GM15510 (cell line): Measurements from ENCODE around the gene IL10.

Experiments
- POLR2A ChIP-seq: IDR thresholded peaks from 3 replicates; pipeline ENCODE4 v1.6.1; 2011; ENCODE audit warnings: borderline replicate concordance; ENCODE audit not compliant: insufficient read length; ENCODE audit errors: extremely low read depth

IL10 gene

GRCh38 chr1:206784471-206784903 lies 12.2 kb upstream of the IL10 start:
- no peak for TF ChIP-seq POLR2A

- no peak for TF ChIP-seq POLR2A
Measured at GRCh38 chr1:206783506-206783905, 11.2 kb upstream of the IL10 start.

DNA sequence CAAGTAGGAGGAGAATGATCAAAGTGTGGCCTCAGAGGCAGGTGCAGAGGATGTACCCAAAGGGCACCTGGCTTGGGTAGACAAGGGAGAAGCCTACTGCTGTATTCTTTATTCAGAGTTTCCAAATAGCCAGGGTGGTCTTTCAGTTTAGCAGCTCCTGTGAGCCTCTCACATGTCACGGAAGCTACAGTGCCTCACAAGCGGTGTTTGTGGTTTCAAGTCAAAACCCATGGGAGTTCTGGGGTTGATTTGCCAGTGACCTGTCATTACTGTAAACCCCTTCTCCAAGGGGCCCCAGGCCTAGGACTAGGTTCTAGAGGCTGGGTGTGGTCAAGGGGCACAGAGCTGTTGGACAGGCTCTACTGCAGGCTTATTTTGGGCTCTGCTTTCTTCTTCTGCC lies 10.2 kb upstream of the IL10 start:
- TF ChIP-seq POLR2A, result no peak

GRCh38 chr1:206779638-206780037 lies 7.3 kb upstream of the IL10 start:
- TF ChIP-seq POLR2A, result no peak

- no peak for TF ChIP-seq POLR2A
Measured at GRCh38 chr1:206778031-206778430, 5.7 kb upstream of the IL10 start.

- no peak for TF ChIP-seq POLR2A
Measured at GRCh38 chr1:206776229-206776628, 3.9 kb upstream of the IL10 start.

DNA sequence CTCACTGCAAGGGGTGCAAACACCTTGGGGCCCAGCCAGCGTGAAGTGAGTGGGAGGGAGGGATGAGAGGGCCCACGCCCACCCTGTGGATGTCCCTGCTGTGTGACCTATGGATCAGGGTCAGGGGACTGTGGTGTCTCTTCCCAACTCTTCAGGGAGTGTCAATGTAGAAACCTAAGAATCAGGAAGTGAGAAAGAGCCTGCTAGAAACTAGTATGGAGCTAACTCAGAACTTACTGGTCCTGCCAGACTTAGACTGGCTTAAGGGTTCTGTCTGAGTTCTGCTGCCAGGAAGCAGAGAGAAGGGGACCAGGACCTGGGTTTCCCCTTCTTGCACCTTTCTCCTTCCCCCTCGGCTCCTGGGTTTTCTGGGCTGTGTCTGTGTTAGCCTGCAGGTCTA lies 1.8 kb upstream of the IL10 start:
- no peak for TF ChIP-seq POLR2A

DNA sequence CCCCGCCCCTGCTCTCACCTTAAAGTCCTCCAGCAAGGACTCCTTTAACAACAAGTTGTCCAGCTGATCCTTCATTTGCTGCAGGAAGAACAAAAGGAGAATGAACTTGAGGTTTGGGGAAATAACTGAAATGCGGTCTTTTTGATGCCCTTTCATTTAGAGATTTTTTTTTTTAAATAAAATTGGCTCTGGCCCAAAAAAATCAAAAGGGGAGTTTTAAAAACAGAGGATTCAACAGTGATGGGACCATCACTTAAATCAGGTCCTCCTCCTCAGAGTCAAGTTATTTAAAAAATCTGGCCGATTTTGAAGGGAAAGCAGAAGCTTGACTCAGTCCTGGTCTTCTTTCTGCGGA lies 979 bp downstream of the IL10 start:
- no peak for TF ChIP-seq POLR2A

DNA sequence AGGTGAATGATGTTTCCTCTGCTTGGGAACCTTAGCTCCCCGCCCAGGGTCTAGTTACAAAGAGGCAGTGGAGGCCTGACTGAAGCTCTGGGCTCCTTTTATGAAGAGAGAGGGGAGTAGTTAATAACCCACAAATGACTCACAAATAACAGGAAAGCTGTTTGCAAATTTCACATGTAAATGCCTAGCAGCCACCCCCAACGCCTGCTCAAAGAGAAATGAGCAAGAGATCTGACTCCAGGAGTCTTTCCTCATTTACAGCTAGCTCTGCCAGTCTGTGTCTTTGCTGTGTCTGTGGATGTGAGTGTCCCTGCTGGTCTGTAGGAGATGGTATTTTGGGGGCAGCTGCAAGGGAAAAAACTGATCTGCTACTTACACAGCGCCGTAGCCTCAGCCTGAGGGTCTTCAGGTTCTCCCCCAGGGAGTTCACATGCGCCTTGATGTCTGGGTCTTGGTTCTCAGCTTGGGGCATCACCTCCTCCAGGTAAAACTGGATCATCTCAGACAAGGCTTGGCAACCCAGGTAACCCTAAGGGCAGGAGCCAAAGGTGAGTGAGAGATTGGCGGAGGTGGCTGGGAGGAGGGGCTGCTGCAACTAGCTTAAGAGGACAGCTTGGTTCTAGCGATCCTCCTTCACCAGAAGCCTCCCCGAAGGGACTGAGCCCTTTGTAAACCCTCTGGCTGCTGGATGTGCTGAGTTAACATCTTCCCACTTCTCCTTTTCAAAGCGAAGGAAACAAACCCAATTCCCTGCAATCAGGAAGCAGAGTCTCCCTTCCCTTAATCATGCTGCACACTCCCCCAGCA lies 1.6 kb downstream of the IL10 start, which contains the start of gene IL19:
IL19 (plus strand) TSS at position 243 of the 807 bp plus-strand sequence. CDS start 65,890 bp downstream, outside the sequence.
- peak; percentile 59 for TF ChIP-seq POLR2A

DNA sequence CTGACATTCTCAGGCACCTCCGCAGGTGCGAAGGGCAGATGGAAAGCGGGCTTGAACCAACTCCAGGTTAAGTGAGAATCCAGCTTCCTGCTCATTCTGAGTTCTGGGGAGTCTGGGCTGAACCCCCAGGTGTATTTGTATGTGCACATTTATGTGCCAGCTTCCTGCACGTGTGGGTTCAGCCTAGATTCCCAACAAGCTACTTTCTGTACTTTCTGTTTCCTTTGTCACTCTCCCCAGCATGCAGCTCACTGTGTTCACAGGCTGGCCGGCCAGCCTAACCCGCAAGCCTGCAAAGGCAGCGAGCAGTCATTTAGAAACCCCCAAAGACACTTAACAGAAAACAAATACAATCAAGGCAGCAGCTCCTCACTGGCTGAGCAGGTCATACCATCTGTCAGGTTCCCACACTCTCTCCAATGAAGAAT lies 3.0 kb downstream of the IL10 start:
- TF ChIP-seq POLR2A, result peak; percentile 19

GRCh38 chr1:206768472-206769303 lies 3.6 kb downstream of the IL10 start:
- TF ChIP-seq POLR2A, result no peak

GRCh38 chr1:206766251-206766856 lies 5.9 kb downstream of the IL10 start:
- no peak for TF ChIP-seq POLR2A

- TF ChIP-seq POLR2A, result no peak
Measured at GRCh38 chr1:206761159-206761768, 11.0 kb downstream of the IL10 start.

DNA sequence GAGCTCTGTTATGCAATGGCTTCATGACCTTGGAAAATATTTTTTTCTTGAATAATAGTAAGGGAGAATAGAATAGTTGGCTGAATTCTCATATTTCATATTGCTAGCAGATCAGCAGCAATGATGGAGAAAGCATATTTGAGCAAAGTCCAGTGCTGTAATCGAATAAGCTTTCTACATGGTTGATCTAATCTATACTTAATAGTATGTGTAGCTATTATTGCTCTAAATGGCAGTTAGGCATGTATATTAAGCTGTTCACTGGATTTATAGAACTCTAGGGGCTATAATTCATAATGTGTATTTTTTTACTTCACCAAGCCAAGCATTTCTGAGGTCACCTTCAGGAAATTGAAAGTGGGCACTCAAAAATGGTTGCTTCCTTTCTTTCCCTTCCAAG lies 11.7 kb downstream of the IL10 start:
- TF ChIP-seq POLR2A, result no peak
